Myocyte (in vitro differentiated cells): ENCODE data around the gene CD2BP2. TPM values are rescaled to one million over a fixed set of nuclear protein-coding genes. Genes with fewer than 3 reads are reported as not detected.

Experiments used
- DNase-seq: peaks from one replicate; pipeline ENCODE4 v3.0.0-alpha.2; 2012; ENCODE audit warnings: low read depth
- total RNA-seq: library from RNA; depleted of rRNA; stranded (reverse); fragments of >200 nt; gene quantifications from 2 replicates; pipeline ENCODE4 v1.2.3, GENCODE V29; 2014

The CD2BP2 gene
- total RNA-seq, 1 donor from 2014 or later = 41.1 TPM

GRCh38 chr16:30361180-30361579 is 6.1 kb upstream of the CD2BP2 start:
- no peak for DNase-seq

- no peak for DNase-seq
These were observed 4.7 kb upstream of the CD2BP2 start for GRCh38 chr16:30359871-30360170.

- DNase-seq = no peak
These were observed 4.1 kb upstream of the CD2BP2 start for GRCh38 chr16:30358990-30359870.

- no peak for DNase-seq
These were observed 3.4 kb upstream of the CD2BP2 start for GRCh38 chr16:30358577-30358936.

GRCh38 chr16:30357715-30358576 is 2.8 kb upstream of the CD2BP2 start:
- DNase-seq = no peak

GRCh38 chr16:30357085-30357714 is 2.1 kb upstream of the CD2BP2 start:
- DNase-seq = no peak

- peak; percentile 74 for DNase-seq
These were observed 1.4 kb upstream of the CD2BP2 start for GRCh38 chr16:30356401-30357084.

GRCh38 chr16:30355954-30356308 is 823 bp upstream of the CD2BP2 start:
- no peak for DNase-seq

- DNase-seq = peak; percentile 9
These were observed 525 bp downstream of the CD2BP2 start for GRCh38 chr16:30354423-30355143.

GRCh38 chr16:30353438-30354129 is 1.5 kb downstream of the CD2BP2 start:
- DNase-seq = no peak

GRCh38 chr16:30352488-30353401 is 2.4 kb downstream of the CD2BP2 start:
- DNase-seq = peak; percentile 6

- DNase-seq = peak; percentile 84
These were observed 3.3 kb downstream of the CD2BP2 start for GRCh38 chr16:30351586-30352419.

- no peak for DNase-seq
These were observed 4.1 kb downstream of the CD2BP2 start for GRCh38 chr16:30351001-30351441.

- DNase-seq = peak; percentile 36
These were observed 4.8 kb downstream of the CD2BP2 start for GRCh38 chr16:30350134-30350871.

- no peak for DNase-seq
These were observed 5.4 kb downstream of the CD2BP2 start for GRCh38 chr16:30349675-30350074.

GRCh38 chr16:30348929-30349328 is 6.2 kb downstream of the CD2BP2 start:
- no peak for DNase-seq

GRCh38 chr16:30348113-30348512 is 7.0 kb downstream of the CD2BP2 start:
- DNase-seq = no peak
